ENCODE data around the gene ZNF549.

The ZNF549 gene

GRCh38 chr19:57566396-57567265 is 39.5 kb downstream of the ZNF549 start:
- DNase-seq (ENCODE audit: low read depth in 2 of 3, low spot score in 2 of 3): no peak

- no peak for DNase-seq (ENCODE audit: low read depth in 2 of 3, low spot score in 2 of 3)
Observed at GRCh38 chr19:57570707-57571106, 43.6 kb downstream of the ZNF549 start.

GRCh38 chr19:57572415-57572947 is 45.3 kb downstream of the ZNF549 start:
- no peak for DNase-seq (ENCODE audit: low read depth in 2 of 3, low spot score in 2 of 3)

GRCh38 chr19:57576661-57577060 is 49.5 kb downstream of the ZNF549 start:
- DNase-seq (ENCODE audit: low read depth in 2 of 3, low spot score in 2 of 3): no peak

- DNase-seq (ENCODE audit: low read depth in 2 of 3, low spot score in 2 of 3): peak; percentile 54 to 79 (median 75)
Observed at GRCh38 chr19:57578487-57579205, 51.5 kb downstream of the ZNF549 start, which contains the start of gene ZNF416. Gene ZNF416 (minus strand): TSS chr19:57578911. CDS start chr19:57578704, 207 bp downstream.

GRCh38 chr19:57583104-57583520 is 56.0 kb downstream of the ZNF549 start:
- no peak for DNase-seq (ENCODE audit: low read depth in 2 of 3, low spot score in 2 of 3)

GRCh38 chr19:57583521-57584416 is 56.6 kb downstream of the ZNF549 start, which contains the start of gene ZIK1:
Gene ZIK1 (plus strand): TSS chr19:57584145. CDS start chr19:57584357, 212 bp downstream.
- peak; percentile 37 to 68 (median 65) for DNase-seq (ENCODE audit: low read depth in 2 of 3, low spot score in 2 of 3)

- no peak for DNase-seq (ENCODE audit: low read depth in 2 of 3, low spot score in 2 of 3)
Observed at GRCh38 chr19:57587529-57587928, 60.4 kb downstream of the ZNF549 start.

- no peak for DNase-seq (ENCODE audit: low read depth in 2 of 3, low spot score in 2 of 3)
Observed at GRCh38 chr19:57599377-57599760, 72.2 kb downstream of the ZNF549 start.

GRCh38 chr19:57599761-57600383 is 72.7 kb downstream of the ZNF549 start, which contains the start of gene ZNF530:
Gene ZNF530 (plus strand): TSS chr19:57599885. CDS start chr19:57604346, 4,461 bp downstream.
- peak; percentile 74 to 76 (median 75) for DNase-seq (ENCODE audit: low read depth in 2 of 3, low spot score in 2 of 3)

- DNase-seq (ENCODE audit: low read depth in 2 of 3, low spot score in 2 of 3): no peak
Observed at GRCh38 chr19:57606931-57607330, 79.8 kb downstream of the ZNF549 start.
